HG03565 (cell line): ENCODE data around the gene EMC6.
A peak's percentile ranks its signal among the peaks of the same experiment; 100 is the strongest.
"Not testable (repeated sequence)": the region's sequence is repeated elsewhere in the genome, so short reads cannot be mapped to it uniquely, and the experiment has no call there.

Experiments used
- ATAC-seq: cut with Tn5 transposase; IDR thresholded peaks from one replicate; pipeline ENCODE4 v1.9.1; 2021; ENCODE audit warnings: mild to moderate bottlenecking, moderate library complexity; ENCODE audit not compliant: unreplicated experiment

Gene EMC6

DNA sequence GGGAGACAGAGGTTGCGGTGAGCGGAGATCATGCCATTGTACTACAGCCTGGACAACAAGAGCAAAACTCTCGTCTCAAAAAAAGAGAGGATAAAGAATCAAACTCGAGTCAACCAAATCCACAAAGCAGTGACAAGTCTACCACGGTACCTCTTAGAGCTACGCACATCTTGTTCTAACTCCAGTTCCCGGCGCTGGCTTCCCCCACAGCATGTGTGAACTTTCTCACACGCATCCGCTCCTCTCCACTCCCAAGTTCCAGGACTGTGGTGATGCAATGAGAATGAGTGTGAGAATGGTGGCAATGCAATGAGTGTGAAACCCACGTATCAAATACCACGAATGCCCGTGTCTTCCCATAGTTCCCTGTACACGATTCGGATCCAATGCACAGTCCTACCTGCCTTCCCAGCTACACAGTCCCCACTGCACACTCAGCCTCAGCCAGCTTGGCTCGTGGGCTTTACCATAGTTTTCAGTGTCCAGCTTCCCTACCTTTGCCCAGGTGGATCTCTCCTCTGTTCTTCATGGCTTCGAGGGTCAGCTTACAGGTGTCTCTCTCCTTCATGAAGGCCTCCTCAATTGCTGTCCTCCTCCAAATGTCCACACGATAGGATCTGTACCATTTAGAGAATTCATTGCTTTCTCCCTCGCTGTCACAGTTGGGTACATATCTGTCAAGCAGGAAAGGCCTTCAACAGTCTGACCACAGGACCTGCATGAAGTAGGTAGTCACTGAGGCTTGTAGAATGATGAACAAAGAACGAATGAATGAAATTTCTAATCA is 36.5 kb downstream of the EMC6 start:
- no peak for ATAC-seq

GRCh38 chr17:3705718-3705984 is 37.0 kb downstream of the EMC6 start:
- ATAC-seq: not testable (repeated sequence)

DNA sequence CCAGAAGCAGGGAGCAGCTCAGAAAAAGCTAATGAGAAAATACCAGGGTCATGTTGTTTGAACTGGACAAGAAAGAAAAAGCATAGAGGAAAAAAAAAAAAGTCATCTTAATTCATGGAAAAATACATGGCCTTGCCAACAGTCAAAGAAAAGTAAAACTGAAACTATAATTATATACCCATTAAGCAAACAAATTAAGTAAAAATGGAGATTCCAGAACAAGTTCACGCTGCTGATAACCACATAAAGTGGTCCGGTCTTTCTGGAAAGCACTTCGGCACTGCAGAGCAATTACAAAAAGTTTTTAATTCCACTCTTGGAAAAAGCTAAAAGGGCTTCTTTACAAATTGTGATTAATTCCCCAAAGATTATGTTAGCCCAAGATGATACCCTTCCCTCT is 39.8 kb downstream of the EMC6 start:
- no peak for ATAC-seq

DNA sequence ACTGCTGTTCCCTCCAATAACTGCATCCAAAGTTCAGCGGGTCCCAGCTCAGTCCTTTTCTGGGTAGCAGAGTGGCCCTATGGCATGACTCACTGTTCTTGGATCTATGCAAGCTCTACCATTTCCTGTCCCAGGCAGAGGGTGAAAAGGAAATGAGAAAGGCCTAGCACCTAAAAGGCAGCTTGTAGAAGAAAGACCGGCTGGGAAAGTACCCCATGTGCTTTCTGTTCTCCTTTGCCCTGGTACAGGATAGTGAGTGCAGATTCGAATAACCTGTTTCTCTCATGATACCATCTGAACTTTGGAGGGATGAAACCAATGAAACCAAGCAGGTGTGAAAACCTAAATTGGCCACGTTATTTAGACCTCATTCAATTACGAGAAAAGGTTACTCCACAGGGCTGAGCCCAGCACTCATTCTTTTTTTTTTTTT is 42.4 kb downstream of the EMC6 start:
- peak; percentile 94 for ATAC-seq

- ATAC-seq: no peak
These were observed 44.3 kb downstream of the EMC6 start for GRCh38 chr17:3712811-3713463.

GRCh38 chr17:3715296-3715695 is 46.7 kb downstream of the EMC6 start:
- no peak for ATAC-seq

DNA sequence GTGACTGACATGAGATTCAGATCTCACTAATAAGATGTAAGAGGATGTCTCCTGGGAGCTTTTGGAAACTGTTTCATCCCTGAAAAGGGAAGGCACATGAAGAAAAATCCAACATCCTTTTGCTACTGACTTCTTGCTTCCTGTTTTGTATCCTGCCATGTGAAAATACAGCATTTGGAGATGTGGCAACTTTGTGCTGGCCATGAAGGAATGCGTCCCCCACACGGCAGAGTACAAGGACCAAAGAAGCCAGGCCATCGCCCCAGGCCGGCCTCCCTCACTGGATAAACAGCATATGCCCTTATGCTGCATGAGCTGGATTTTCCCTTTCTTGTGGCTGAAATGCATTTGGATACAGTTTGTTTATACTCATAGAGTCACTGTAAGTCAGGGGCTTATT is 49.6 kb downstream of the EMC6 start:
- no peak for ATAC-seq

- ATAC-seq: no peak
These were observed 50.7 kb downstream of the EMC6 start for GRCh38 chr17:3719265-3719664.
